Measurements from ENCODE around the gene RHOBTB3.
A peak's percentile ranks its signal among the peaks of the same experiment; 100 is the strongest.

Gene RHOBTB3

GRCh38 chr5:95842854-95843544 lies 111.9 kb downstream of the RHOBTB3 start:
- DNase-seq (ENCODE audit: extremely low read depth, low read depth) = no peak

GRCh38 chr5:95843733-95844223 lies 112.6 kb downstream of the RHOBTB3 start:
- peak; percentile 46 for DNase-seq (ENCODE audit: extremely low read depth, low read depth)
- no peak for TF ChIP-seq CTCF (IDR thresholded peaks at IDR 0.05; ENCODE audit: low read depth, low read length)

More at GRCh38 chr5:95842854-95843544, 111.9 kb downstream of the RHOBTB3 start:
- TF ChIP-seq CTCF (IDR thresholded peaks at IDR 0.05; ENCODE audit: low read depth, low read length) = no peak

GRCh38 chr5:95845391-95845790 lies 114.3 kb downstream of the RHOBTB3 start:
- TF ChIP-seq CTCF (IDR thresholded peaks at IDR 0.05; ENCODE audit: low read depth, low read length) = no peak
- no peak for DNase-seq (ENCODE audit: extremely low read depth, low read depth)
